ENCODE data around the gene ACSM2A.
A peak's percentile ranks its signal among the peaks of the same experiment; 100 is the strongest.
"Not testable (repeated sequence)": the region's sequence is repeated elsewhere in the genome, so short reads cannot be mapped to it uniquely, and the experiment has no call there.

The ACSM2A gene, protein sequence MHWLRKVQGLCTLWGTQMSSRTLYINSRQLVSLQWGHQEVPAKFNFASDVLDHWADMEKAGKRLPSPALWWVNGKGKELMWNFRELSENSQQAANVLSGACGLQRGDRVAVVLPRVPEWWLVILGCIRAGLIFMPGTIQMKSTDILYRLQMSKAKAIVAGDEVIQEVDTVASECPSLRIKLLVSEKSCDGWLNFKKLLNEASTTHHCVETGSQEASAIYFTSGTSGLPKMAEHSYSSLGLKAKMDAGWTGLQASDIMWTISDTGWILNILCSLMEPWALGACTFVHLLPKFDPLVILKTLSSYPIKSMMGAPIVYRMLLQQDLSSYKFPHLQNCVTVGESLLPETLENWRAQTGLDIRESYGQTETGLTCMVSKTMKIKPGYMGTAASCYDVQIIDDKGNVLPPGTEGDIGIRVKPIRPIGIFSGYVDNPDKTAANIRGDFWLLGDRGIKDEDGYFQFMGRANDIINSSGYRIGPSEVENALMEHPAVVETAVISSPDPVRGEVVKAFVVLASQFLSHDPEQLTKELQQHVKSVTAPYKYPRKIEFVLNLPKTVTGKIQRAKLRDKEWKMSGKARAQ

DNA sequence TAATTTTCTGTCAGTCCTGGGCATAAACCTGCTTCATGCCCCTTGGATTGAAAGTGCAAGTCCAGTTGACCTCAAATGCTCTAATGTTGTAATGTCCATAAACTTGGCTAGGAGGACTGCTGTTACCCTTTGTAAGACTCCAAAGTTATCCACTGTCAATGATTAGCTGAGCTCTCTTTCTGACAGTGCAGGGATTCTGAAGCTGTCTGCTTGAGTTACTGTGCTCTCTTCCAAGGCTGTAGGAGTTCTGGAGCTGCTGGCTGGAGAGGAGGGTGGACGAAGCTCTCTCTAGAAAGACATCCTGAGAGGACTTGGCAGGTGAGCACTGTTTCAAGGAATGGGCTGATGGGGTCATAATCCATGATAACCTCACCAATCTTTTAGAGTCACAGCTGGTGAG, at the start of gene ACSM2A:
Gene ACSM2A, plus strand, starts transcription at position 158 of the 400 bp plus-strand sequence. CDS start 8,594 bp downstream, outside the sequence.
- not testable (repeated sequence) for DNase-seq

DNA sequence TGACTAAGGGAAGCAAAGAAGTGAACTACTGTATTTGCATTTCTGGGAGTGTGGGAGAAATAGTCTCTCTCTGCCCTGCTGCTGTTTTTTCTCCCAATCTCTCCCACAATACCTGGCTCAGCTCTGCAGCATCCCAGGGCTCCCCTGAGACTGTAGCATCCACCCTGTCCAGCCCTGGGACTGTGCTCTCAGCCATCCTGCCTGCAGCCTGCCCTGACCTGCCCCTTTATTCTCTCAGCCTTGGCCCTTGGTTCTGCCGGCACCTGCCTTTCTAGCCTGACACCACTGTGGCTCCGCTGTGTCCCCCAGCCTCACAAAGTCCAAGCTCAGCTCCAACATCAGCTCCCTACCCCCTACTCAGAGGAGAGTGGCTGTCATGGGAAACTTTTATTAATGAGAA, 48.7 kb upstream of the ACSM2A start:
- DNase-seq: no peak

DNA sequence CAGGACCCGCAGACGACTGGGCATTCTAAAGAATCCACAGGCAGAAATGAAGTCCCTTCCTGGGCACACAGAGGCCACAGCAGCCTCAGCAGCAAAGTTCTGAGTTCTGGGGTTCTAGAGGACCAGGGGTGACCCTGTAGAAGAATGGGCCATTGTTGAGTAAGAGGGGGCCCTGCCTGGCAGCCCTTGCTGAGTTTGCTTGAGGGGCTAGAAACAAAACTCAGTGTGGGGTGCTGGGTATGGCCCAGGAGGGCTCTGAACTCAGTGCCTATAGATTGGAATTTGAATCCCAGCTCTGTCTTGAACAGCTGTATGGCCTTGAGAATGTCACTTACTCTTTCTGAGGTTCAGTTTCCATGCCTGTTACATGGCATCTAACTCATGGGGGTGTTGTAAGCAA, 46.7 kb upstream of the ACSM2A start, which contains the start of gene PDILT:
Gene PDILT, minus strand, starts transcription at position 101 of the 400 bp plus-strand sequence. CDS start 5,437 bp downstream, outside the sequence.
- DNase-seq: no peak

DNA sequence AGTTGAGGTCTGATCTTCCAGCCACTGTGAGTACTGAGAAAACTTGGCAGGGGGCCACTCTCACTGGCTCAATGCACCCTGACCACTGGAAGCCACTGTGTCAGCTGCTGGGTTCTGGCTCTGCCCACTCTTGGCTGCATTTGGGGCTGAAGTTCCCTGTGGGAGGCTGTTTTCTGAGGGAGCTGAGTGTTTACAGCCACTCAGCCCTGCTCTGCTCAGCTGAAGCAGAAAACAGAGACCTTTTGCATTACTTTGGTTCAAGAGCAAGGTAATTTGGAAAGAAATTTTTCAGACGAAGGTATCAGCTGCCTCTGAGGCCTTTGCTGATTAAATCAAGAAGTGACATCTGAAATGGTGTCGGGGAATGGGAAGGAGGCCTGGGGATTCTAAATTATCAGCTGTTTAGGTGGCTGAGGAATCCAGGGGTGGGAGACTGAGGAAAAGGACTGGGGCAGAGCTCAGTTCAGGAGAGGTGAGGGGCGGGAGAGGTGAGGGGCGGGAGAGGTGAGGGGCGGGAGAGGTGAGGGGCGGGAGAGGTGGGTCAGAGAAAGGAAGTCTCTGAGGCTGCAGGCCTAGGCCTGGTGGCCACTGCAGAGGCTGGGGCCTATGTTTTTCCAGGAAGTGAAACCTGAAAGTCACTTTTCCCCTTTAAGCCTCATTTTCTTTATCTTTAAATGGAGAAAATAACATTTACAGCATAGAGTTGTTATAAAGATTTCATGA, 41.8 kb upstream of the ACSM2A start, which contains the start of gene ACSM5:
Gene ACSM5, plus strand, starts transcription at position 137 of the 723 bp plus-strand sequence. CDS start 1,951 bp downstream, outside the sequence.
- peak; percentile 61 for DNase-seq

DNA sequence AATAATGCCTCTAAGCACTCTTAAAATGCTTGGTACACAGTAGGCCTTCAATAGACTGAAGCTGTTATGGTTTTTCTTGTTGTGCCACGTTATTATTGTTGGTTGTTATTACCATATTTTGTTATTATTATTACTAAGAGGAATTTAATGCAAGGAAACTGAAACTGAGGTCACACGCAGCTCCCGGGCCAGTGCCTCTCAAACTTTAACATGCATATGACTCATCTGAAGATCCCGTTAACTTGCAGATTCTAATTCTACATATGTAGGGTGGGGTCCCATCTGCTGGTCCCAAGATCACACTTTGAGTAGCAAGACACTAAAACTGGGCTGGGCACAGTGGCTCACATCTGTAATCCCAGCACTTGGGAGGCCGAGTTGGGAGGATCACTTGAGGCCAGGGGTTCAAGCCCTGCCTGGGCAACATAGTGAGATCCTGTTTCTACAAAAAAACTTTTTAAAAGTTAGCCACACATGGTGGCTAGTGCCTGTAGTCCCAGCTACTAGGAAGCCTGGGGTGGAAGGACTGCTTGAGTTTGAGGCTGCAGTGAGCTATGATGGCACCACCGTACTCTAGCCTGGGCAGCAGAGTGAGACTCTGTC, 41.1 kb upstream of the ACSM2A start:
- DNase-seq: no peak

DNA sequence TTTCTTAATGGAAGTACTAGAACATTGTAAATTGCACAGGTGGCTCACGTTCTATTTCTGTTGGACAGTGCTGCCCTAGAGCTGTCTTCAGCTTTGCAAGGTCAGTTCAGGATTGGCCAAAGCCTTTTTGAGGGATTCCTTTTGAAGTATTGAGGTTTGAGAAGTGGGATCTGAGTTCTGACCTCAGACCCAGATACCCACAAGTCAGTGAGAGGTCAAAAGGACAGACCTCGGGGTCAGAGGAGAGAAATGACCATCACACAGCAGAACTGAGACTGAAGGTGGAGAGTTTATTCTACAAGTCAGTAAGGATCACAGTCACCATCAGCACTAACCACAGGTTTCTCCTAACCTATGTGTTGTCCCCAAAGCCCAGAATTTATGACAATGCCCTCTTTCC, 40.3 kb upstream of the ACSM2A start:
- DNase-seq: no peak

DNA sequence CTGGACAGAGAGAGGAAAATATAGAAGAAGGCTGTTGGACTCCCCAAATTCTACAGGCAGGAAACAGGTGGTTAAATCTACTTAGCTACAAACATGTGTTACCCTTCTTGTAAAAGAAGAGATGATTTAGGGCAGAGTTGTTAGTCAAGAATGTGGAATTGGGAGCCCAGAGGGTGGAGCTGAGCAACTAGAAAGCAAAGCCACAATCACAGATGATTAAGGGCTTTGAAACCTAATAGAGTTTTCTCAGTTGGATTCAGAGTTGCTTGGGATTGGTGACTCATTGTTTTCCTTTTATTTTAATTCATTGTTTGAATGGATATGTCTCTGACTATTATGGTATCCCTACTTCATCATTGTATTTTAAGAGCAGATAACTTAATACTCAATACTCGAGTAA, 35.8 kb upstream of the ACSM2A start:
- DNase-seq: no peak

DNA sequence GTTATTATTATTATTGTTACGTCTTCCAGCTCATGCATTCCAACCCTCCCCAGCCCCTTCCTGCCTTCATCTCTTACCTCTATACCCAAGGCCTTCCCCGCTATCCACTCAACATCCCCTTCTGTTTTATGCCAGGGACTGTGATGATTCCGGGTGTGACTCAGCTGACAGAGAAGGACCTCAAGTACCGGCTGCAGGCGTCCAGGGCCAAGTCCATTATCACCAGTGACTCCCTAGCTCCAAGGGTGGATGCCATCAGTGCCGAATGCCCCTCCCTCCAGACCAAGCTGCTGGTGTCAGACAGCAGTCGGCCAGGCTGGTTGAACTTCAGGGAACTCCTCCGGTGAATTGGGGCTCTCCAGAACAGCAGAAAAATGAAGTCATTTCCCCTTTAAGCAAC, 32.2 kb upstream of the ACSM2A start:
- DNase-seq: not testable (repeated sequence)

DNA sequence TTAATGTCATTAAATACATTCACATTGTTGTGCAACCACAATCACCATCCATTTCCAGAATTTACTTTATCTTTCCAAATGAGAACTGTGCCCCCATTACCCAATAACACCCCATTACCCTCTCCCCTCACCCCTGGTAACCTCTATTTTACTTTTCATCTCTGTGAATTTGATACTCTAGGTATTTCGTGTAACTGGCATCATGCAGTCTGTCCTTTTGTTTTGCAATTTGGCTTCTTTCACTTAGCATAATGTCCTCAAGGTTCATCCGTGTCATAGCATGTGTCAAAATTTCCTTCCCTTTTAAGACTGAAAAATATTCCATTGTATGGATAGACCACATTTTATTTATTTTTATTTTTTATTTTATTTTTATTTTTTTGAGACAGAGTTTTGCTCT, 29.6 kb upstream of the ACSM2A start:
- not testable (repeated sequence) for DNase-seq

DNA sequence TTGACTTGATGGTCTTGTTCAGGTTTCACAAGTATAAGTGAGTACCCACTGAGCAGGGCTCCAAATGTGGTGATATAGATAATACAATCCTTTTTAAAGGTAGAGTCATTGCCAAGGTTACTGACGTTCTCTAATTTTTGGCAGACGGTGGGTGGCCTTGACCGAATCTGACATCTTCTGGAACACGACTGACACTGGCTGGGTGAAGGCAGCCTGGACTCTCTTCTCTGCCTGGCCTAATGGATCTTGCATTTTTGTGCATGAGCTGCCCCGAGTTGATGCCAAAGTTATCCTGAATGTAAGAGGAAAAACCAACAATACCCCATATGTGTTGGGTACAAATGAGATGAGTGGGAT, 27.6 kb upstream of the ACSM2A start:
- not testable (repeated sequence) for DNase-seq

DNA sequence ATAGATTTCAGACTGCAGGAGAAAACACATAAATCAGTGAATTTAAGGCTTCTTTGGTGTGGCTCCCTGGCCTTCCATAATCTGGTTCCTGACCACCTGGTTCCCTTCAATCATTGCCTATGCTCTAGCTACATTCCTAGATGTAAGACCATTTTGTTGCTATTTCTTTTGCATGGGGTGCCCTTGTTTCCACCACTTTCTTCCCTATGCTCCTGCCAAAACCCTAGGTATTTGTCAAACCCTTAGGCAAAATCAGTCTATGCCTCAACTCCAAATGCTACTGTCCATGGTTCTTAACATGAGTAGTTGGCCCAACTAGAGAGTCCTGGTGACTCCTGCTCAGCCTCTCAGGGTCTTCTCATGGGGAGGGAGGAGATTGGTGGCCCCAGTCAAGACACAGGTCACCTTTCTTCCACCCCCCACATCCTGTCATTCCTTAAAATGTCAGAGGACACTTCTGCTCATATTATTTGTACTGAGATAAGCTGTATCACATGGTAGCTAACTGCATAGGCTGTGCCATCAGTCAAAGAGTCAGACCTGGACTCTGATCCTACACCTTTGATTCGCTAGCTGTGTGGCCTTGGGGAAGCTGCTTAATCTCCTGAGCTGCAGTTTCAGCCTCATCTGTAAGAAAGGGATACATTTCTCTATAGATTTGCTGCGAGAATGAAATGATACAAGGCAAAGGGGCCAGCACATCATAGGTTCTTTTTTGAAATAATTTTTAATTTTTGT, 27.0 kb upstream of the ACSM2A start:
- DNase-seq: no peak

DNA sequence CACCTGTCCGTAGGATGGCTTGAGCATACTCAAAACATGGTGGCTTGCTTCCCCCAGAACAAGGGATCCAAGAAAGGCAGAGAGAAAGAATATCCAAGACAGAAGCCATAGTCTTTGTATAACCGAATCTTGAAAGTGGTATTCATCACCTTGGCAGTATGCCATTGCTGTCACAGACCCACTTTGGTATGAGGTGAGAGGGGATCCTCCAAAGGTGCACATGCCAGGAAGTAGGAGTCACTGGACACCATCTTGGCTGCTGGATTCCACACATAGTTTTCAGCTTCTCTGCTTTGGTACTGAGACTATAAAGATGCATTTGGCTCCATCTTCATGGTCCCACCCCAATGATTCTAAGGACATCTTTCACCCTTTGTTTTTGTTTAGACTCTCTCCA, 23.9 kb upstream of the ACSM2A start:
- DNase-seq: not testable (repeated sequence)

DNA sequence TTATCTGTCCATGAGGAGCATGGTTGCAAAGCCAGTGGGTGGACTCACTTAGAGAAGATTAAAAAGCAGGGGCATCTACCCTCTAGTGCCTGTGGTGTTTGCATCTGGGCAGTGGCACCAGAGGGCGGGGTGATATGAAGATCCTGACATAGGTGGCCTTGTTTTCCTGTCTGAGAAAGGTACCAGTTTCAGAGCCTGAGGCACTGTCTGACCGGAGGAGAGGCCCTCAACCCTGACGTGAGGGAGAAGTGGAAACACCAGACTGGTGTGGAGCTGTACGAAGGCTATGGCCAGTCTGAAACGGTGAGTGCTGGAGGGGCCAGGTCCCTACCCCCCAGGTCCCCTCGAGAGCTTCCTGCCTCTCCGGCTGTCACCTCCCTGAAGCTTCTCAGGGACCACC, 21.8 kb upstream of the ACSM2A start:
- DNase-seq: not testable (repeated sequence)

DNA sequence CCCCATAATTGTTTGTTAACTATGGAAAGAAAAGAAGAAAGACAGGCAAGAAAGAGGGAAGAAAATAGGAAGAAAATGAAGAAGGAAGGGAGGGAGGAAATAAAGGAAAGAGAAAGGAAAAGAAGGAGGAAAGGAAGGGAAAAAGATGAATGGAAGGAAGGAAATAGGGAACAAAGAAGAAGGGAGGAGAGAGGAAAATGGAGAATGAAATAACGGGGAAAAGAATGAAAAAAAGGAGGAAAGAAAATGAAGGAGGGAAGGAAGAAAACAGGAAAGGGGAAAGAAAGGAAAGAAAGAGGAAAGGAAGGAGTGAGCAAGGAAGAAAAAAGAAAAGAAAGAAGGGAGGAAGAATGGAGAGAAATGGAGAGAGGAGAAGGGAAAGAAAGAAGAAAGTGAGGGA, 20.8 kb upstream of the ACSM2A start:
- DNase-seq: not testable (repeated sequence)

DNA sequence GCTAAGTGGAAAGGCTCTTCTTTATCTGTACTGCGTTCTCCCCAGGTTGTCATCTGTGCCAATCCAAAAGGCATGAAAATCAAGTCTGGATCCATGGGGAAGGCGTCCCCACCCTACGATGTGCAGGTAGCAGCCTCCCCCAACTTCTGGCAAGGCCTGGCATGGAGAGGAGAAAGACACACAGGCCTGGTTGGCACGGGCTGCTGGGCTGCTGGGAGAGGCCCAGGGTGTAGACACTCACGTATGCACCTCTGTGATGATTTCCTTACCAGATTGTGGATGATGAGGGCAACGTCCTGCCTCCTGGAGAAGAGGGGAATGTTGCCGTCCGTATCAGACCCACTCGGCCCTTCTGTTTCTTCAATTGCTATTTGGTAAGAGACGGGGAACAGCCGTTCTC, 20.4 kb upstream of the ACSM2A start:
- DNase-seq: no peak

DNA sequence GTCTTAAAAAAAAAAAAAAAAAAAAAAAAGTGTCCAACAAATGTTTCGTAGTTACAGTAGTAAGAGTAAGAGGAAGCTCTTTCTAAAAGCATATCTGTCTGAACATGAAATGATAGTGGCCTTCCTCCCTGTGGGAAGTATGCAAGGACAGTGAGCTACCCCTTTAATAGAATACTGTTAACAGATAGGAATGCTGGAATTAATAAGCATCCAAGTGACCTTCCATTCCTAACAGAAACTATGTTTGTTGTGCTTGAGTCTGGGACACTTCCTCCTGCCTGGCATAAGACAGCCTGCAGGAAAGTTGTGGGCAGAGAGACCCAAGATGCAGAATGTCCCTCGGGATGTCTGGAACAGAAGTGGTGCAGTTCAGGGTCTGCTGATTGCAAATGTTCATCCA, 12.4 kb upstream of the ACSM2A start:
- DNase-seq: not testable (repeated sequence)

DNA sequence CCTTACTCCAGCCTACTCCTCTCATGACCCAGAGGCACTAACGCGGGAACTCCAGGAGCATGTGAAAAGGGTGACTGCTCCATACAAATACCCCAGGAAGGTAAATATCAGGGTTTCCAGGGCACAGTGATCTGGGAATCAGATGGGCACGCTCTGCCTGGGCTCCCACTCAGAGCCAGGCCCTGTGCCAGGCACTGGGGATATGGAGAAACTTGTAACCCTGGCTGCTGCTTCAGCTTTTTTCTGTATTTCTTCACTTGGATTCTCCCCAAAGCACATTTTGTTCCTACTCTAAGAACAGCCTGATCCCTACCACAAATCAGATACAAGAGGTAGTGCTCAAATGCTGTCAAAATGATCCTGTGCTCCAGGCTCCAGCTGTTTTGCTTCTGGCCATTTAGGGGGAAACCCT, 11.5 kb upstream of the ACSM2A start:
- not testable (repeated sequence) for DNase-seq

DNA sequence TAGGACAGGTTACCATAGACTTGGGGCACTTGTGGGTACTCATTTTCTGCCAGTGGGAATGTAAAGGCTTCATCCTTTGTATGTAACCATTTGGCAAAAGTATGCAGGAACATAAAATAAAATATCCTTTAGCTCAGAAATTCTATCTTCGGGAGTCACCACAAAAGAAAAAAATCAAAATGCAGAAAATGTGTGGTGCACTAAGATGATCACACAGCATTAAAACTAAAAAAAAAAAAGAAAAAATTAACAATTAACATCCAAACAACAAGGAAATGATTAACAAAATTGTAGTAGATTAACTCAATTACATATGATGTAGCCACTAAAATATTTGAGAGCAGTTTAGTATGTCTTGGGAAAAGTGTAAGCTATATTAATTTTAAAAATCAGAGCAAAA, 10.6 kb upstream of the ACSM2A start:
- not testable (repeated sequence) for DNase-seq

DNA sequence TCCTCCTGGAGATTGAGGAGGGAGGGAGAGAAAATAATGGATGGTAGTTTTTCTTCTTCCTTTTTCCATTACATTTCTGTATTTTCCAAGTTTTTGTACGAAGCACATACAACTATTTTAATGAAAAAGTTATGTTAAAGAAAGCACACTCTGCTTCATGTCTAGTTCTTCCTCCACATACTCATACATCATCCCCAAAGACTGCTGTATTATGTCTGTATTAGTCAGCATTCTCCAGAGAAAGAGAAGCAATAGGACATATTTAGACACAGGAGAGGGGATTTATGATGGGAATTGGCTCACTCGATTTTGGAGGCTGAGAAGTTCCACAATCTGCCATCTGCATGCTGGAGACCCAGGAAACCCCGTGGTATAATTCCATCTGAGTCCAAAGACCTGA, 10.1 kb upstream of the ACSM2A start:
- DNase-seq: no peak

DNA sequence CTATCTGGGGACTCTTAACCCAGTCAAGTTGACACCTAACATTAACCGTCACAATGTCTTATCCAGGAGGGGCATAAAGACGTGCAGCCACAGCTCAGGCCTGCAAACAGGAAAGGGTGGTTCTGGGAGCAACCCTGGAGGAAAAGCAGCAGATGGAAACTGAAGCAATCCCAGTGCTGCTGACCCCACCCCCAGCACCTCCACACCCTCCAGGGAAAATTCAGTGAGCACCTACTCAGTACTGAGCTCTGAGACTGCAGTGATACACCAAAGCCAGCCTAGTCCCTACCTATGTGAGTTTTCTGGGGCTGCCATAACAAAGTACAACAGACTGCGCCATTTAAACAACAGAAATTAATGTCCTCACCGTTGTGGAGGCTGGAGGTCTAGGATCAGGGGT, 9.5 kb upstream of the ACSM2A start:
- DNase-seq: not testable (repeated sequence)

DNA sequence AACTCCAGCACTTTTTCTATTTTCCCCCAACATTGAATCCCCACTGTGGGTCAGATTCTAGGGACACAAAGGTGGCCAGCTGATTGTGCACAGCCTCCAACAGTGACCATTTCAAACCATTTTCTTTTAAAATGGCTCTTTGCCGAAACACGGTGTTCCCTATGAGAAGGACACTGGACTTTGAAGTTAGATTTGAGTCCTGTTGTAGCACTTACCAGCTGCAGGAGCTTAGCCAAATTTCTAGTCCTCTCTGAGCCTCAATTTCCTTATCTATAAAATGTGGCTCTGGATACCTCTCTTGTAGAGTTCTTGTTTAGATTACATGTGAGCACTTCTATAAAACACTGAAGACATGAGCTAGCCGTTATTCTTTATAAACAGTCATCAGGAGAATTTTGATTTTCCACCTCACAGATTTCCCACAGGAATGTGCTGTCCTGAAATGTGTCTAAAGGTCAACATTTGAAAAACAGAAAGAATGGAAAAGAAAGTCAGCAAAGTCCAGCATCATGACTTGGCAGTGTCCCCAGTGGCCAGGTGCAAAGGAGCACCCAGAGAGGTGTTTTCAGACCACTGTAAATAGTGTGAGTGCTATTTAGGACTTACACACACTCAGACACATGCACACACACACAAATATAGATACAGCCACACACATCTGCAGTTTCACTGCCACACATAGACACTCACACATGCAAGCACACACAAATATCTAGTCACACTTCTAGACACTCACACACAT, 4.5 kb upstream of the ACSM2A start:
- DNase-seq: not testable (repeated sequence)

DNA sequence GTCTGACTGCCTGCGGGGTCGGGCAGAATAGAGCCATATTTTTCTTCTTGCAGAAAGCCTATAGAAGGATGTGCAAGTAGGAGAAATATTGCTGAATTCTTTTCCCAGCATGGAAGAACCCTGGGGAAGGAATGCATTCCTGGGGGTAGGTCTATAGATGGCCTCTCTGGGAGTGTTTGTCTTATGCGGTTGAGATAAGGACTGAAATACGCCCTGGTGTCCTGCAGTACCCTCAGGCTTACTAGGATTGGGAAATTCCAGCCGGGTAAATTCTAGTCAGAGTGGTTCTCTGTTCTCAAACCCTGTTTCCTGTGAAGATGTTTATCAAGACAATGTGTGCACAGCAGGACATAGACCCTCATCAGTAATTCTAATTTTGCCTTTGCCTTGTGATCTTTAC, 2.3 kb downstream of the ACSM2A start:
- DNase-seq: not testable (repeated sequence)

All from NCI-H2029 (cell line).